Loucy (cell line): ENCODE results near the gene BRAF.
"Not testable (repeated sequence)": the region's sequence is repeated elsewhere in the genome, so short reads cannot be mapped to it uniquely, and the experiment has no call there.

Experiments
- H2AFZ ChIP-seq: fragments of 200-600 bp; sonication (generic); 2 replicates; pipeline ENCODE4 v1.6.0; 2016; ENCODE audit warnings: antibody characterized with exemption, mild to moderate bottlenecking, low read length, moderate library complexity
- H3F3A ChIP-seq: fragments of 200-600 bp; 2 replicates; pipeline ENCODE4 v1.6.0; 2016; ENCODE audit warnings: antibody characterized with exemption, low read depth, mild to moderate bottlenecking
- H3K27me3 ChIP-seq: fragments of 200-600 bp; sonication (generic); 2 replicates; pipeline ENCODE4 v1.6.1; 2014; ENCODE audit warnings: low read length, mild to moderate bottlenecking; ENCODE audit not compliant: insufficient read depth, poor library complexity, severe bottlenecking
- H3K36me3 ChIP-seq: fragments of 200-600 bp; sonication (generic); 2 replicates; pipeline ENCODE4 v1.6.1; 2016; ENCODE audit warnings: low read length; ENCODE audit not compliant: insufficient read depth
- H3K4me1 ChIP-seq: fragments of 200-600 bp; sonication (generic); 2 replicates; pipeline ENCODE4 v1.5.1; 2014; ENCODE audit warnings: low read length, mild to moderate bottlenecking; ENCODE audit not compliant: insufficient read depth, poor library complexity, severe bottlenecking
- H3K4me2 ChIP-seq: fragments of 200-600 bp; sonication (generic); 2 replicates; pipeline ENCODE4 v1.6.0; 2014; ENCODE audit warnings: antibody characterized with exemption, low read length, low read depth, mild to moderate bottlenecking; ENCODE audit not compliant: poor library complexity, severe bottlenecking
- H3K4me3 ChIP-seq: fragments of 200-600 bp; sonication (generic); 2 replicates; pipeline ENCODE4 v1.5.1; 2014; ENCODE audit warnings: low read length, mild to moderate bottlenecking, mixed read lengths; ENCODE audit not compliant: poor library complexity, severe bottlenecking
- H3K79me2 ChIP-seq: fragments of 200-600 bp; sonication (generic); 2 replicates; pipeline ENCODE4 v1.6.1; 2014; ENCODE audit warnings: low read length; ENCODE audit not compliant: insufficient read depth
- H3K9ac ChIP-seq: fragments of 200-600 bp; sonication (generic); 2 replicates; pipeline ENCODE4 v1.6.0; 2014; ENCODE audit warnings: mild to moderate bottlenecking, low read depth, low read length, moderate library complexity; ENCODE audit not compliant: poor library complexity, severe bottlenecking
- H3K9me2 ChIP-seq: fragments of 200-600 bp; sonication (generic); replicated peaks from 2 replicates; pipeline ENCODE4 v1.6.1; 2016; ENCODE audit warnings: low read depth, low read length, mixed read lengths
- H3K9me3 ChIP-seq: fragments of 200-600 bp; sonication (generic); 2 replicates; pipeline ENCODE4 v1.6.1; 2014; ENCODE audit warnings: mild to moderate bottlenecking, antibody characterized with exemption, low read length, low read depth; ENCODE audit not compliant: insufficient read depth
- H4K20me1 ChIP-seq: fragments of 200-600 bp; sonication (generic); 2 replicates; pipeline ENCODE4 v1.6.0; 2014; ENCODE audit warnings: antibody characterized with exemption, low read length, mild to moderate bottlenecking; ENCODE audit not compliant: insufficient read depth, poor library complexity, severe bottlenecking
- CTCF ChIP-seq: fragments of 200-600 bp; sonication (generic); conservative IDR thresholded peaks from 2 replicates; pipeline ENCODE4 v1.5.1; 2014; ENCODE audit warnings: mild to moderate bottlenecking, antibody characterized with exemption, low read length
- EZH2phosphoT487 ChIP-seq: fragments of 200-600 bp; IDR thresholded peaks from 2 replicates; pipeline ENCODE4 v1.6.1; 2018; ENCODE audit warnings: antibody characterized with exemption, mild to moderate bottlenecking, moderate library complexity, borderline replicate concordance

The BRAF gene

GRCh38 chr7:140915935-140916555 is 8.7 kb downstream of the BRAF start:
- Histone ChIP-seq H3K27me3 (no peaks in the 10 kb centered on the region), H3K9ac (no peak overlapping the region), H3K9me2 (no peaks in the 10 kb centered on the region), H3K9me3 (no peaks in the 10 kb centered on the region), H3F3A (no peaks in the 10 kb centered on the region), H4K20me1 (peaks cover 33% of the 10 kb centered on the region), H2AFZ (no peak overlapping the region), H3K4me1 (peaks cover 22% of the 10 kb centered on the region), H3K79me2 (peaks cover 93% of the 10 kb centered on the region), H3K4me3 (no peak overlapping the region), H3K36me3 (no peaks in the 10 kb centered on the region), H3K4me2 (no peak overlapping the region)
- TF ChIP-seq CTCF: no peak
- no peak for TF ChIP-seq EZH2phosphoT487

GRCh38 chr7:140914083-140914482 is 10.6 kb downstream of the BRAF start:
- no peak for TF ChIP-seq EZH2phosphoT487
- TF ChIP-seq CTCF: no peak
- Histone ChIP-seq H3K9ac (no peak overlapping the region), H3K79me2 (peaks cover 93% of the 10 kb centered on the region), H2AFZ (no peak overlapping the region), H3K4me2 (no peak overlapping the region), H3K36me3 (no peaks in the 10 kb centered on the region), H3K4me1 (peaks cover 10% of the 10 kb centered on the region), H4K20me1 (peaks cover 24% of the 10 kb centered on the region), H3F3A (no peaks in the 10 kb centered on the region), H3K27me3 (no peaks in the 10 kb centered on the region), H3K4me3 (no peak overlapping the region), H3K9me2 (no peaks in the 10 kb centered on the region), H3K9me3 (no peaks in the 10 kb centered on the region)

- peaks cover 27% of the 10 kb centered on the region for H4K20me1 ChIP-seq
- H3K9me3 ChIP-seq, H3K9me2 ChIP-seq, H3K4me3 ChIP-seq, H3F3A ChIP-seq, H3K4me2 ChIP-seq, H3K9ac ChIP-seq, H3K36me3 ChIP-seq, H2AFZ ChIP-seq, H3K27me3 ChIP-seq: not testable (repeated sequence)
- peaks cover 10% of the 10 kb centered on the region for H3K4me1 ChIP-seq
- H3K79me2 ChIP-seq: peaks cover 95% of the 10 kb centered on the region
These were observed 11.2 kb downstream of the BRAF start for GRCh38 chr7:140913596-140913928.

- Histone ChIP-seq H3K4me1 (peaks cover 10% of the 10 kb centered on the region), H2AFZ (no peak overlapping the region), H3K79me2 (peaks cover 90% of the 10 kb centered on the region), H4K20me1 (peaks cover 28% of the 10 kb centered on the region), H3K9me2 (no peaks in the 10 kb centered on the region), H3K9me3 (no peaks in the 10 kb centered on the region), H3K4me2 (no peak overlapping the region), H3K9ac (no peak overlapping the region), H3K27me3 (no peaks in the 10 kb centered on the region), H3K4me3 (no peak overlapping the region), H3K36me3 (no peaks in the 10 kb centered on the region), H3F3A (no peaks in the 10 kb centered on the region)
- TF ChIP-seq CTCF: no peak
- no peak for TF ChIP-seq EZH2phosphoT487
These were observed 13.0 kb downstream of the BRAF start for GRCh38 chr7:140911746-140912145.
